HAP-1 (cell line): ENCODE measurements around the gene SLC6A12.

Source experiments
- DNase-seq, 2 experiments: peaks; one replicate each; pipeline ENCODE4 v3.0.0-alpha.2; 2016 to 2020; ENCODE audit warnings: low spot score in 2 of 2
- H3K27me3 ChIP-seq: fragments of 250-450 bp; sonication (Bioruptor Pico); 2 replicates; pipeline ENCODE4 v1.5.1; 2020; ENCODE audit warnings: low read depth, mild to moderate bottlenecking, moderate library complexity
- H3K36me3 ChIP-seq: fragments of 250-450 bp; sonication (Bioruptor Pico); replicated peaks from 2 replicates; pipeline ENCODE4 v1.5.1; 2020; ENCODE audit warnings: mild to moderate bottlenecking
- H3K4me1 ChIP-seq: fragments of 250-450 bp; sonication (Bioruptor Pico); 2 replicates; pipeline ENCODE4 v1.5.1; 2020; ENCODE audit warnings: mild to moderate bottlenecking
- H3K4me3 ChIP-seq: fragments of 250-450 bp; sonication (Bioruptor Pico); 2 replicates; pipeline ENCODE4 v1.5.1; 2020; ENCODE audit warnings: mild to moderate bottlenecking, moderate library complexity
- H3K9me3 ChIP-seq: fragments of 250-450 bp; sonication (Bioruptor Pico); 2 replicates; pipeline ENCODE4 v1.5.1; 2020; ENCODE audit warnings: mild to moderate bottlenecking, moderate library complexity
- in situ Hi-C: fragments of 300-500 bp; cut with MboI; formaldehyde crosslinking; loops from 3 replicates; pipeline ENCODE4 v1.14.3; 2020; ENCODE audit warnings: low sequenced_read_pairs, inconsistent platforms, mixed read lengths

The SLC6A12 gene

DNA sequence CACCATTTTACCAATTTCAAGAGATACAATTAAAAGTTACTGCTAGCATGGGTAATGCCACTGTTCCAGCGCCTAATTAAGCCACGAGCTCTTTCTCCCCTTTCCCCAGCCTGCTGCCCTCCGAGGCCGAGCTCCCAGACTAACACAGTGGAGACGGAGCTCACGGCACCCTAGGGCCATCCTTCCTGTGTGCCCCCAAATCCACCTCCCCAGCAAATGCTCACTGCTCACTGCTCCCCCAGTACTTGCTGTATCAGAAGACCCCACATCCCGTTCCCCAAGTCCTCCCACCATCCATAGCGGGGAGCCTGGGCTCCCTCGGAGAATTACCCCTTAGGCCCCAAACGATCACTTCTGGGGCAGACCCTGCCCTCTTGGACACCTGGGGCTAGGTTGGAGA is 42.7 kb downstream of the SLC6A12 start:
- no peaks in the 10 kb centered on the region for H3K36me3 ChIP-seq
- H3K27me3 ChIP-seq: no peaks in the 10 kb centered on the region
- no peak overlapping the region for H3K4me3 ChIP-seq
- H3K9me3 ChIP-seq: no peaks in the 10 kb centered on the region
- in situ Hi-C loops: no loop called here
- no peaks in the 10 kb centered on the region for H3K4me1 ChIP-seq
- no peak for DNase-seq

DNA sequence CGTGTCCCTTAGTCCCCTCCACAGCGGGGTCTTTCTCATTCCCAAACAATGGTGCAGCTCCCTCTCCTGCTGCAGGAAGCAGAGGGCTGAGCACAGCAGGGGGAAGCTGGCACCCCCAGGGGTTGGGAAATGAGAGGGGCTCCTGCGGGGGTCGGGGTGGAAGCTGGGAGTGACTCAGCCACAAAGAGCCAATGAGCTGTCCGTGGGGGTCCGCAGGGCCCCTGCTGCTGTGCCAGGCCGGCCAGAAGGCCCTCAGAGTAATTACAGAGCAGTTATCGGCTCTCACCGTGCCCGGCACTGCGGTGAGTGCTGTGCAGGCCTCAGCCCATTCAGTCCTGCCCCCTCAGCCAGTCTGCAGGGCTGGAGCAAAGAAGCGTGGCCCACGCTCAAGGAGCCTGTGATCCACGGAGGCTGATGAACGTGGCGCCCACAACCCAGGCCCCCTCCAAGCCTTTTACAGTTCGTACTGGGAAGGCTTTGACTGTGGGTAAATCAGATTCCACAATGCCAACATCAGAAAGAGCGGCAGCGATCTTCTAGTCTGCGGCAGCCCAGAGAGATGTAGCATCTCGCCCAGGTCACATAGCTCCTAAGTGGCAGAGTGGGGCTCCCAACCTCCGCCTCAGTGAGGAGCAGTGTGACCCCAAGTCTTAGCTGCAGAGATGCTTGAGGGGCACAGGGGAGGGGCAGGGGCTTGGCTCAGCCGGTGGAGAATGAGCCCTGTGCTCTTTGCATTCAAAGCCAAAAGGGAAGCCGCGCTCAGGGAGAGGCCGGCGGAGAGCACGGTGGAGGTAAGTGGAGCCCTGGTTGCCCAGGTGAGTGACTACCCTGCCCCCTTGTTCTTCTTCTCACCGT is 43.4 kb downstream of the SLC6A12 start:
- in situ Hi-C loops: no loop called here
- Histone ChIP-seq H3K36me3 (no peaks in the 10 kb centered on the region), H3K4me1 (no peaks in the 10 kb centered on the region), H3K4me3 (no peak overlapping the region), H3K27me3 (no peaks in the 10 kb centered on the region), H3K9me3 (no peaks in the 10 kb centered on the region)
- no peak for DNase-seq

DNA sequence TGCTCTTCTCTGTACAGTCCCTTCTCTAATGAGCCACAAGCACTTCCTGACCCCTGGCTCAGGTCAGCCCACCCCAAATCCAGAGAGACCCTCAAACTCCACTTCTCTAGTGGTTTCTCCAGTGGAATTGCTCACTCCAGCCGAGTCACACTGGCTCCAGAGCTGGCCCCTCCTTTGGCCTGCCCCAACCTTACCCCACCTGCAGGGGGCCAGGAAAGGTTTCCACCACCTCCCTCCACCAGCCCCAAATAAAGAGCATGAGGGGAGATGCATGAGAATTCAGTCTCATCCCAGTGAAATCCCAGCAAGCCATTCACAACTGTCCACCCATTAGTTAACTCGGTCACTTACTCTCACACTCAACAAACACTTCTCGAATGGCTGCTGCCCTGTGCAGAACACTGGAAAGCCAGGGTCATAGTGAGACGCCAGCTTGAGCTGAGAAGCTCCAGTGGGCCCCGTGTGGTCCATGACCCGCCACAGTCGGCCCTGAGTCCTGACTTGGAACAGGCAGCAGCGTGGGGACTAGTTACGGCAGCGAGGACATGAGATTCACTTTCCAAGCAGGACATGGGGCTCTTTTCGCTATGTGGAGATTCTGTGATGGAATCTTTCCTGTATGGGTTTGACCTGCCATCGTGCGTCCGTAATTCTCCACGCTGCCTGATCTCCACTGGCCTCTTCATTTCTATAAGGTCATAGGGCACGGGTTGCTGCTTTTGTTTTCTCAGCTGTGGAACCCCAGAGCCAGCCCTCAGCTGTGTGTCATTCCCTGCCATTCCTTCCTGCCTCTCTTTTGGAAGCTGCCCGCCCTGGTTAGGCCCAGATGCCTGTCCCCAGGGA is 44.2 kb downstream of the SLC6A12 start:
- no peak for DNase-seq
- no peaks in the 10 kb centered on the region for H3K9me3 ChIP-seq
- no peaks in the 10 kb centered on the region for H3K4me1 ChIP-seq
- H3K27me3 ChIP-seq: no peaks in the 10 kb centered on the region
- in situ Hi-C loops: no loop called here
- H3K4me3 ChIP-seq: no peak overlapping the region
- no peaks in the 10 kb centered on the region for H3K36me3 ChIP-seq

DNA sequence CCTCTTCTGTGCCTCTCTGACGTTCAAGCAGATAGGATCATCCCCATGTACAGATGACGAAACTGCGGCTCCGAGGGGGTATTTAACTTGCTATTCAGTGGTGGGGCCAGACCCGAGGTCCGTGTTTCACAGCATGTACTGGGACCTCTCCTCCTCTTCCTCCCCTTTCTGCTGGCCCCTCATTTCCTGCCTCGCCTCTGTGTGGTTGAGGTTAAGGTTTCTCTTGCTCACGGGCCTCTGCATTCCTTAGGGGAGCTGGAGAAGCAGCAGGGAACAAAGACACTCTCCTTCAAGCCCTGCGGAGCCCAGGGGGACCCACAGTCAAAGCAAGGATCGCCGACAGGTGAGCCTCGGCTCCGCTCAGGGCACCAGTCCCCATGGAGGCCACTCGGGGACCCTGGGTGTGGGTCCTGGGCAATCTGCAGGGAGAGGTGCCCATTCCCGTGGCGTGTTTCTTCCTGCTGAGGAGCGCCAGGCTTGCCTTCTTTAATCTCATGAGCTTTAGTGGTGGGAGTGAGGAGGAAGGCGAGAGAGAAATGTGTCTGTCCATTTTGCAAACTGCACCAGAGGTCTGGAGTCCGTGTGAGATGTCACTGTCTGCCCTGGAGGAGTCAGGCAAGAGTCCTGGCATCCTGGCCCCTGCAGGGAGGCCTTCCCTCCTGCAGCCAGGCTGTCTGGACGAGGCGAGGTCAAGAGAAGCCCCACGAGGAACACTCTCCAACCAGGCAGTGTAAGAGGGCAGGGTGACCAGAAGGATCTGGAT is 45.0 kb downstream of the SLC6A12 start:
- Histone ChIP-seq H3K4me1 (no peaks in the 10 kb centered on the region), H3K36me3 (no peaks in the 10 kb centered on the region), H3K9me3 (no peaks in the 10 kb centered on the region), H3K4me3 (no peak overlapping the region), H3K27me3 (no peaks in the 10 kb centered on the region)
- in situ Hi-C loops: no loop called here
- DNase-seq: no peak

DNA sequence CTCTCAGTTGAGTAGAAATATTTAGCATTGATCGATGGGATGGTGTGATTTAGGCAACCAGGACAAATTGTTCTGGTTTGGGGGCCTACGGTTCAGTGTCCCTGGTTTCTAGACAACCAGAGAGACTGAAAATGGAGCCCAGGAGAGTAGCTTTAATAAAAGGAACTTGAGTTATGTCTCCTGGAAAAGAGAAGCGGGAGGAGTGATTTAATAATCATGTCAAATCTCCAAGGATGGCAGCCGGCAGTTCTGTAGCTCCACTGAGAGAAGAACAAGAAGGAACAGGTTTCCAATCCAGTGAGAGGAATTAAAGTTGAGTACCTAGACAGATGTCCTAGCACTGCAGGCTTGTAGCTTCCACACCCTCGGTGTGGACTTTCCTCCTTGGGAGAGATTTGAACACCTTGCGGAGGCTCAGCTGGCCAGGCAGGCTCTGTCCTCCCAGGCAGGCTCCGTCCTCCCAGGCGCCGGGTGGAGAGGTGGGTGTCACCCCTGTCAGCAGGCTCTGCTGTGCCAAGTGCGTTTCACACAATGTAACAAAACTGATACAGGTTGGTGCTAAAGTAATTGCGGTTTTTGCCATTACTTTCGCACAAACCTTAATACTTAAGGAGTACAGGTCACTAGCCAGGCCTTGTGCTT is 45.9 kb downstream of the SLC6A12 start:
- Histone ChIP-seq H3K4me1 (no peaks in the 10 kb centered on the region), H3K36me3 (no peaks in the 10 kb centered on the region), H3K4me3 (no peak overlapping the region), H3K27me3 (no peaks in the 10 kb centered on the region), H3K9me3 (no peaks in the 10 kb centered on the region)
- in situ Hi-C loops: no loop called here
- DNase-seq: no peak

DNA sequence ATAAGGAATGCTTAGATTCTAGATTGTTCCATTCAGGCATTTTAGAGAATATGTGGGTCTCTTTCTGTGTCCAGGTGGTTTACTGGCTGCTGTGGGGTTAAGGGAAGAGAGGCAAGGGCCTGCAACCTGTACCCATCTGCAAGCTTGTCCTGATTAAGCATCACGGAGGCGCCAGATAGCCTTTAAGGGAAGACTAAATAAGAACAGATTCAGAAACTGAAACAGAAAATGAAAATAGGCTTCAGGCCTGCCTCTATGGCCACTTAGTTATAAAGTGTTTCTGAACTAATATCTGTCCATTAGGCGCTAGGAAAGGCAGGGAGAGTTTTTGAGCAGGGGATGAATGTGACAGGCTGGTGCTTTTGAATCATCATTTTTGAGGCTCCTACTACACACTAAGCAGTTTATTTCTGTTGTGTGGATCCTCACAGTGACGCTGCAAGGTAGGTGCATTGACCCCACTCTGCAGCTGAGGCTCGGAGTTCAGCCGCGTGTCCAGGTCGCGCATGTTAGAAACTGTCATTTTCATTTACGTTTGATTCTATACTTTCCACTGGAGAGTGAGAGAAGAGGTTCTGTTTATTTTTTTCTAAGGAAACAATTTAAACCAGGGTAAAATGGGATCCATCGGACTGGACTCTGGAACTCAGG is 47.4 kb downstream of the SLC6A12 start:
- no peaks in the 10 kb centered on the region for H3K4me1 ChIP-seq
- no peaks in the 10 kb centered on the region for H3K27me3 ChIP-seq
- no peak for DNase-seq
- no peaks in the 10 kb centered on the region for H3K9me3 ChIP-seq
- no peaks in the 10 kb centered on the region for H3K36me3 ChIP-seq
- in situ Hi-C loops: no loop called here
- no peak overlapping the region for H3K4me3 ChIP-seq

DNA sequence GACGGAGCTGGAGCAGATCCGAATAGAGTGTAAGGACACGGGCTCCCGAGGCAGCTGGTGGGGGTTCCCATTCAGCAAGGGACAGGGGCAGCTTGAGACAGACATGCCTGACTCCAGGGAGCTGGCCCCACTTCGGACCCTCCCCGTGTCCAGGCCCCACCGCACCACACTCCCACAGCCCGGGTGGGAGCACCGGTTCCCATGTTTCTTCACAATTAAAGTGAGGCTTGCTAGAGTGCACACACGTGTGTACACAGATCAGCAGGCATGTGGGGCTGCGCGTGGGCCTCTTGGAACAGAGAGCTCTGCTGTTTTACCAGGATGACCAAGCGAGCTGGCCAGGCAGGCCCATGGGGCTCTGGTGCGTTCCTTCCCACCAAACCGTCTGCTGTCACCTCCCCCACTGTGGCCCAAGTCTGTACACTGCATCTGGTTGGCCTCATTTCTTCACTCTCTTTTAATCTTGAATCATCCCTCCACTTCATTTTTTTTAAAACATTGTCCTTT is 48.0 kb downstream of the SLC6A12 start:
- Histone ChIP-seq H3K4me3 (no peak overlapping the region), H3K4me1 (no peaks in the 10 kb centered on the region), H3K9me3 (no peaks in the 10 kb centered on the region)

DNA sequence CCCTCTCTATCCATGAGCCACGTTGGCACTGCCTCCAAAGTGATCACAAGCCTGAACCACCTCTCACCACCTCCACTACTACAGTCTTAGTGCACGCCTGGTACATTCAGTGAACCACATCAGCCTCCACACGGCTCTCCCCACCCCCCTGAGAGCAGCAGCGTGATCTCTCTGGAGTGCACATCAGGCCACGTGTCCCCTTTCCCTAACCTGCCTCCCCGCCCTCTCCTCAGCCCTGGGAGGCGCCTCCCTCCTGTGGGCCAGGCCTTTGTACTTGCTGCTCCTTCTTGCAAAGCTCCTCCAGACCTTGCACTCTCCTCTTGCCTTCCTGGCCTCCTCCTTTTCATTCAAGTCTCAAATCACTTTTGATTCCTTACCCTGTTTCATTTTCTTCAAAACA is 49.8 kb downstream of the SLC6A12 start:
- no peak for DNase-seq
- H3K4me1 ChIP-seq: no peaks in the 10 kb centered on the region
- peaks cover 3% of the 10 kb centered on the region; the same call in 1 of the 2 replicates for H3K27me3 ChIP-seq
- in situ Hi-C loops: no loop called here
- H3K36me3 ChIP-seq: no peaks in the 10 kb centered on the region
- H3K4me3 ChIP-seq: no peak overlapping the region
- no peaks in the 10 kb centered on the region for H3K9me3 ChIP-seq

More for the DNA sequence above, 48.0 kb downstream of the SLC6A12 start:
- in situ Hi-C loops: no loop called here
- DNase-seq: no peak
- no peaks in the 10 kb centered on the region for H3K27me3 ChIP-seq
- H3K36me3 ChIP-seq: no peaks in the 10 kb centered on the region

DNA sequence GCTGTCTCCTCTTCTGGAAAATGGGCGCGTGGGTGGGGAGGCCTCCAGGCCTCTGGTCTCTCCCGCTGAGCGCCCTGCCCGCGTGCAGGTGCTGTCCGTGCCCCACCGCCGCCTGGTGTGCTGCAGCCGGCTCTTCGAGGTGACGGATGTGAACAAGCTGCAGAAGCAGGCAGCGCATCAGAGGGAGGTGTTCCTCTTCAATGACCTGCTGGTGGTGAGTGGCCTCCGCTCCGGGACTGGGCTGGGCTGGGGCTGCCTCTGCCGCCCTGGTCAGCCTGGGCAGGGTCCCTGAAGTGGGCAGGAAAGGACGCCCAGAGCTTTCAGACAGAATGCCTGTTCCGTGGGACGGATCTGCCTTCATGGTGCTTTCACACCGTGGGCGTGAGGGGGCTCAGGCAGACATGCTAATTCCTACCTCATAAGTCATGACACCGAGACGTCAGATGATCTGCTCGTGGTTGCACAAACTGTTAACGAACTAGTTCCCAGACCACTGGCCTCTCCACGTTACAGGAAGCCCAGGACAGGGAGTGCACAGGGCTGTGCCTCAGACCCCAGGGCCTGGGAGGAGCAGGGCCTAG is 50.5 kb downstream of the SLC6A12 start:
- no peaks in the 10 kb centered on the region for H3K4me1 ChIP-seq
- DNase-seq: no peak
- H3K36me3 ChIP-seq: no peaks in the 10 kb centered on the region
- in situ Hi-C loops: no loop called here
- H3K27me3 ChIP-seq: peaks cover 3% of the 10 kb centered on the region; the same call in 1 of the 2 replicates
- H3K9me3 ChIP-seq: no peaks in the 10 kb centered on the region
- no peak overlapping the region for H3K4me3 ChIP-seq

DNA sequence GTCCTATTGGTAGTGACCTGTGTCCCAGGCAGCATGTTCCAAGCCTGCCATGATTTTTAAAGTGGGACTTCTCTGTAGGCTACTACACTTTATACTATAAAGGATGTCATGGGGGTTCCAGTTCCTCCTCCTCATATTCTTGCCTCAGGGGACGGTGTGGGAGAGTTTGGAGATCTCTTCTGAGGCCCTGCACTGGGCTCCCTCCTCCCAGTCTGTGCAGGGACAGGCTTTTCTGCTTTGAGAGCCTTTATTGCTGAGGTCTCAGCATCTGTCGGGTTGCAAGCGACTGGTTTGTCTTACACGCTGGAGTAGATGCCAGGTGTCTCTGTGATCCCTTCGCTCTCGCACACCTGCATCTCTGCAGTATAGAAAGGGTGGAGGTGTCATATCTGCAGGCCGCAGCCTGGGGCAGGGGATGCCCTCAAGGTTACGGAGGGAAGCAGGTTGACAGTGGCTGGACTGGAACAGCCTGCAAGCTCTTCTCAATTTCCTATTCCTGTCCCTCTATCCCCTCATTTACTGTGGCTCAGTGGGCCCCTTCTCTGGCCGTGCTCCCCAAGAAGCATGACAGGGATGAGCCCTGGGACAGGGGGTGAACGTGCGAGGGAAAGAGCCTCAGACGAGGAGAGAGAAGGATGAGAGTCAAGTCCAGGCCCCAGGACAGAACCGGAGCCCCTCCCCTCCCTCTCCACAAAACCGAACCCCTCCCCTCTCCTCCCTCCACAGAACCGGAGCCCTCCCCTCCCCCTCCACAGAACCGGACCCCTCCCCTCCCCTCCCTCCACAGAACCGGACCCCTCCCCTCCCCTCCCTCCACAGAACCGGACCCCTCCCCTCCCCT is 51.3 kb downstream of the SLC6A12 start:
- Histone ChIP-seq H3K27me3 (peaks cover 3% of the 10 kb centered on the region; the same call in 1 of the 2 replicates), H3K4me3 (no peak overlapping the region), H3K36me3 (no peaks in the 10 kb centered on the region), H3K9me3 (no peaks in the 10 kb centered on the region), H3K4me1 (no peaks in the 10 kb centered on the region)
- in situ Hi-C loops: no loop called here
- no peak for DNase-seq

DNA sequence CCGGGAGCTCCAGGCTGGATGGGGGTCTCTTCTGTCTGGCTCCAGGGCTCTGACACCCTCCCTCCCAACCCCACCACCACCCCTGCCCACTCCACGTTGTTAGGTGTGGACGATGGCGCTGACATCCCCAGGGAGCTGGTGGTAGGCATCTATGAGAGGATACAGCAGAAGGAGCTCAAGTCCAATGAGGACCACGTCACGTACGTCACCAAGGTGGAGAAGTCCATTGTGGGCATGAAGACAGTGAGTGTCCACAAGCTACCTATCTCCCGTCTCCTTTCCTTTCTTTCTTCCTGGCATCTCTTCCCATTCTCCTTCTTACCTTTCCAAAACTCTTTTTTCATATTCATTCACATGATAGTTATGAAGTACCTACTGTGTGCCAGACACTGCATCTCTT is 52.1 kb downstream of the SLC6A12 start:
- H3K4me1 ChIP-seq: no peaks in the 10 kb centered on the region
- H3K4me3 ChIP-seq: no peak overlapping the region
- H3K9me3 ChIP-seq: no peaks in the 10 kb centered on the region
- in situ Hi-C loops: no loop called here
- H3K27me3 ChIP-seq: peaks cover 3% of the 10 kb centered on the region; the same call in 1 of the 2 replicates
- no peak for DNase-seq
- H3K36me3 ChIP-seq: no peaks in the 10 kb centered on the region

DNA sequence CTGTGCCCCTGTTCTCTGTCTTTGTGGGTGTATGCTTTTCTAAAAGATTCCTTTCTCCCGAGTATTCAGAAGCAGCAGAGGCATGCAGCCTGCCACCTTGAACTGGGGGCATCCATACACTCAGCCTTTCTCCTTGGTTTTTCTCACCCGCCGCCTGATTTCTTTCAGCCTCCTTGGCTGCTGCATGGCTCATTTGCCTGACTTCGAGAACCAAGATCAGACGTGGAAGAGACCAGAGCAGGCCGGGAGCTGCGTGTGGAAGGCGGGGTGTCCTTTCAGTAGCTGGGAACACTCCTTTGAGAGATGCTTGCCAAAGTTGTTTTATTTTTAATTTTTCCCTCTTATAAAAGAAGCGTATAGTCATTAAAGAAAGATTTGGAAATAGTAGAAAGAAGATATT is 53.1 kb downstream of the SLC6A12 start:
- Histone ChIP-seq H3K9me3 (no peaks in the 10 kb centered on the region), H3K4me3 (no peak overlapping the region), H3K36me3 (no peaks in the 10 kb centered on the region), H3K27me3 (peaks cover 3% of the 10 kb centered on the region; the same call in 1 of the 2 replicates), H3K4me1 (no peaks in the 10 kb centered on the region)
- DNase-seq: no peak
- in situ Hi-C loops: no loop called here
